Adipocyte (in vitro differentiated cells): ENCODE measurements around the gene CNTNAP3.
"Not testable (repeated sequence)": the region's sequence is repeated elsewhere in the genome, so short reads cannot be mapped to it uniquely, and the experiment has no call there.

Experiments
- DNase-seq: peaks from one replicate; pipeline ENCODE4 v3.0.0-alpha.2; 2015; ENCODE audit warnings: low read depth
- H3K27me3 ChIP-seq: replicated peaks from 2 replicates; pipeline ENCODE4 v1.7.0; 2013; ENCODE audit warnings: mild to moderate bottlenecking, low read length, moderate library complexity; ENCODE audit not compliant: control insufficient read depth, insufficient read depth
- H3K36me3 ChIP-seq: 2 replicates; pipeline ENCODE4 v1.7.0; 2013; ENCODE audit warnings: low read length, mild to moderate bottlenecking, moderate library complexity; ENCODE audit not compliant: control insufficient read depth, insufficient read depth, severe bottlenecking
- H3K4me1 ChIP-seq: 2 replicates; pipeline ENCODE4 v1.7.0; 2013; ENCODE audit warnings: mild to moderate bottlenecking, low read length, moderate library complexity; ENCODE audit not compliant: control insufficient read depth, insufficient read depth
- H3K4me3 ChIP-seq: 2 replicates; pipeline ENCODE4 v1.7.0; 2013; ENCODE audit warnings: mild to moderate bottlenecking, low read length, moderate library complexity
- H3K9ac ChIP-seq: 2 replicates; pipeline ENCODE4 v1.7.0; 2013; ENCODE audit warnings: mild to moderate bottlenecking, low read length, moderate library complexity
- H3K9me3 ChIP-seq: 2 replicates; pipeline ENCODE4 v1.7.0; 2013; ENCODE audit warnings: mild to moderate bottlenecking, low read length, moderate library complexity; ENCODE audit not compliant: control insufficient read depth

CNTNAP3 gene

DNA sequence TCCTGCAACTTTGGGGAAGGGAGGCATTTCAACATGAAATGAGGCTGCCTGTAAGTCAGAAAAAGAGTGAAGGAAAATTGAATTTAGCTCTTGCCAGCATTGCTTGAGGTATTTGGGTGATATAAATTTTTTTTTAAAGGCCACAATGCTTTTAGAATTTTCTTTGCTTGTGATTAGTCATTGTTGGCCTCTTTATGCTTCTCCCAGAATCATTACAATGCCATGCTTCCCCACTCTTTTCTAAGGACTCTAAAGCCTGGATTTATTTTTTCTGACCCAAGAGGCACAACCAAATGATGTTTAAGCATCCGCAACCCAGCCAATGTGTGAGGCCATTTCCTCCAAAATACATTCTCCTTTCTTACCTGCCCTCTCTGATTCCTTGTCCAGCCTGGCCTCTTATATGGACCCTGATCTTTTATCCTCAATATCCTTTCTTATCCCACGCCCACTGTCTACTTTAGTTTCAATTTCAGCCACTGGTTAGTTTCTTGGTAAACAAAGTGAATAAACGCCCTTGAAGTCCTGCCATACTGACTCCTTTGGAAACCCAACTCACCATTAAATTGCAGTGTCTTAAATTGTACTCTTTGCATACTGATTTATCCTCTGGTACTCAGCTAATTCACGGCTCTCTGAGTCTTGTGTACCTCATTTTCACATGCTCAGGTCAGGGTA, 261.9 kb downstream of the CNTNAP3 start:
- H3K4me3 ChIP-seq, H3K9ac ChIP-seq, H3K27me3 ChIP-seq, H3K36me3 ChIP-seq, DNase-seq, H3K4me1 ChIP-seq, H3K9me3 ChIP-seq: not testable (repeated sequence)
